Fibroblast of the aortic adventitia (primary cell): Measurements from ENCODE around the gene ROR2. TPM values are rescaled to one million over a fixed set of nuclear protein-coding genes. Genes with fewer than 3 reads are reported as not detected.

Source experiments
- DNase-seq: peaks from one replicate; pipeline ENCODE4 v3.0.0-alpha.2; 2010; ENCODE audit warnings: low read depth
- H3K4me3 ChIP-seq: 2 replicates; pipeline ENCODE4 v1.5.1; 2011; ENCODE audit warnings: low read depth, mild to moderate bottlenecking, control low read depth, low read length, moderate library complexity
- total RNA-seq: library from RNA; depleted of rRNA; stranded (reverse); fragments of >200 nt; gene quantifications from 2 replicates; pipeline ENCODE4 v1.2.3, GENCODE V29; 2012; ENCODE audit warnings: low replicate concordance
- TF ChIP-seq, protein P1 (sequence below): IDR thresholded peaks from 2 replicates; pipeline ENCODE4 v1.5.1; 2011; ENCODE audit warnings: mild to moderate bottlenecking, low read length, control low read depth, inconsistent platforms; ENCODE audit not compliant: insufficient read depth

The ROR2 gene
- total RNA-seq, 1 donor, result 13.0 TPM

DNA sequence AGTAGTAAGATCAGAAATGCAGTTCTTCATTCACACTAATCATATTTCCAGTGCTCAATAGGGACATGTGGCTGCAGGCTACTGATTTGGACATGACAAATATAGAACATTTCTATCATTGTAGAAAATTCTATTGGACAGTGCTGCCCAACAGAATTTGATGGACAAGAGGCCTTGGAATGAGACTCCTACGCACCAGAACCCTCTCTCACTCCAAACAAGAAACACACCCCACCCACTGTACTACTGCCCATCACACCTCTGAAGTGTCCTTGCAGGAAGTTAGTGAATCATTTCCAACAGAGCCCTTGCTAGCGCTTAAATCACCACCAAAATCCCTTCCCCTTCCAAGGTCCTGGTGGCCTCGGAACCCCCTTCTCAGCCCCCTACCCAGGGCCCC is 66.5 kb downstream of the ROR2 start:
- DNase-seq, result no peak
- H3K4me3 ChIP-seq, result no peak overlapping the region
- TF ChIP-seq, protein P1, sequence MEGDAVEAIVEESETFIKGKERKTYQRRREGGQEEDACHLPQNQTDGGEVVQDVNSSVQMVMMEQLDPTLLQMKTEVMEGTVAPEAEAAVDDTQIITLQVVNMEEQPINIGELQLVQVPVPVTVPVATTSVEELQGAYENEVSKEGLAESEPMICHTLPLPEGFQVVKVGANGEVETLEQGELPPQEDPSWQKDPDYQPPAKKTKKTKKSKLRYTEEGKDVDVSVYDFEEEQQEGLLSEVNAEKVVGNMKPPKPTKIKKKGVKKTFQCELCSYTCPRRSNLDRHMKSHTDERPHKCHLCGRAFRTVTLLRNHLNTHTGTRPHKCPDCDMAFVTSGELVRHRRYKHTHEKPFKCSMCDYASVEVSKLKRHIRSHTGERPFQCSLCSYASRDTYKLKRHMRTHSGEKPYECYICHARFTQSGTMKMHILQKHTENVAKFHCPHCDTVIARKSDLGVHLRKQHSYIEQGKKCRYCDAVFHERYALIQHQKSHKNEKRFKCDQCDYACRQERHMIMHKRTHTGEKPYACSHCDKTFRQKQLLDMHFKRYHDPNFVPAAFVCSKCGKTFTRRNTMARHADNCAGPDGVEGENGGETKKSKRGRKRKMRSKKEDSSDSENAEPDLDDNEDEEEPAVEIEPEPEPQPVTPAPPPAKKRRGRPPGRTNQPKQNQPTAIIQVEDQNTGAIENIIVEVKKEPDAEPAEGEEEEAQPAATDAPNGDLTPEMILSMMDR, result no peak

DNA sequence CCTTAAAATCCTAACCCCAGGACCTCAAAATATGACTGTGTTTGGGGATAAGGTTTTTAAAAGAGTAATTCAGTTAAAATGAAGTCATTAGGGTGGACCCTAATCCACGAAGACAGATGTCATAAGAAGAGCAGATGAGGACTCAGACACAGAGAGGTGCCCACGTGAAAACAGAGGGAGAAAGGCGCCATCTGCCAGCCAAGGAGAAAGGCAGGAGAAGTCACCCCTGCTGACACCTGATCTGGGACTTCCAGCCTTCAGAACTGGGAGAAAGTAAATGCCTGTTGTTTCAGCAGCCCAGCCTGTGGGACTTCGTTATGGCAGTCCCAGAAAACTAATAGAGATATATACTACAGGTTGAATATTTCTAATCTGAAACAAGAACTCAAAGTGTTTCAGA is 67.4 kb downstream of the ROR2 start:
- TF ChIP-seq, protein P1, result no peak
- no peak overlapping the region for H3K4me3 ChIP-seq
- DNase-seq, result no peak

DNA sequence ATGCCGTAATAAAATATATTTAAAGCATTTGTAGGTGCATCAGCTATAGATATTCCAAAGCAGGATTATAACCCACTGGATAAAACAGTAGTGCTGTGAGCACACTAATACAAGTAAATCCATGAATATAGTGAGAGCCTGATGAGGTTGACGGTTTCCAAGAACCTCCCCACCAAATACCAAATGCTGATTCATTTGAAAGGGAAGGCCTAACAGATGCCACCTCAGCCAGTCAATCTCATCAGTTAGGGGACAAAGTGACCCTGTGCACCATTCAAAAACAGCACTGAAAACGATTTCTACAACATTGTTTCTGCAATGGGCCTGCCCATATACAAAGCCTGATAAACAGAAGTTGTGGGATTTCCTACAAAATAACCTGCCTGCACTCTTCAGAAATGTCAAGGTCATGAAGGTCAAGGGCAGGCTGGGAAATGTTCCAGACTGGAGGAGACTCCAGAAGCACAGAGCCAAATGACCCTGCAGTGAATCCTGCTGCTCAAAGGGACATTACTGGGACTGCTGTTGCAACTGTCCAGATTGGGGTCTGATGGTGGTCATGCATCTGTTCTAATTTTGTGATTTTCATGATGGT is 69.6 kb downstream of the ROR2 start:
- no peak for DNase-seq
- TF ChIP-seq, protein P1, result no peak
- no peak overlapping the region for H3K4me3 ChIP-seq

DNA sequence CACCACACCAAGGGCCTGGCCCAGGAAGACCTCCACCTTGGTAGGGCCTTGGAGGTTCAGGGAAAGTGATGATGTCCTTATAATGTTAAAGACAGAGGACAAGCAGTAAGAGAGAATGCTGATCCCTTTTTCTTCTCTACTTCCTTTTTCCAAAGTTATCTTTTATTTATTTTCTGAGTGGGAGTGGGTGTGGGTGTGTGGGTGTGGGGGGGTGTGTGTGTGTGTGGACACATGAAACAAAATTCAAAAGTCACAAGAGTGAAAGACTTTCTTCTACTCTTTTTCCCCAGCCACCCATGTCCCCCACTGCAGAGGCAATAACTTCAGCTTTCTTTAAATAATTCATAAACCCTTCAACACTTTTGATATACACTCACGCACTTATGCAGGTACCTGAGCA is 70.8 kb downstream of the ROR2 start:
- no peak for DNase-seq
- H3K4me3 ChIP-seq, result no peak overlapping the region
- TF ChIP-seq, protein P1, result no peak

DNA sequence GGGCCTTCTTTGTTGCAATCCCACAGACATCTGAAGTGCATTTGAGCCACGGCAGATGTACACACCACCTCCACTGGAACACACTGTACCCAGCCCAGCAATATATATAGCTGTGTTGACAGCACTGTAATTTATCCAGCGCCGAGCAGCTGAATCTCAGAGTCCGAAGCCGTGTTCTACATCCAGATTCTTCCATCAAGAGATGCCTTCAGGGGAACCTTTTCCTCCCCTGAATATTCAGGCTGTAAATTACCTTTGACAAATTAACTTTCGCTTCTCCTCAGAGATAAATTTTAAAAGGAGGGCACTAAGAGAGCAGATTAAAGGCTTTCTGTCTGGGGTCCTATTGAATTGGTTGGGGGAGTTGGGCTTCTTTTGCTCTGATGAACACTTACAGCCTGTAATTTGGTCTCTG is 76.4 kb downstream of the ROR2 start:
- H3K4me3 ChIP-seq, result no peak overlapping the region
- DNase-seq, result no peak
- TF ChIP-seq, protein P1, result no peak

DNA sequence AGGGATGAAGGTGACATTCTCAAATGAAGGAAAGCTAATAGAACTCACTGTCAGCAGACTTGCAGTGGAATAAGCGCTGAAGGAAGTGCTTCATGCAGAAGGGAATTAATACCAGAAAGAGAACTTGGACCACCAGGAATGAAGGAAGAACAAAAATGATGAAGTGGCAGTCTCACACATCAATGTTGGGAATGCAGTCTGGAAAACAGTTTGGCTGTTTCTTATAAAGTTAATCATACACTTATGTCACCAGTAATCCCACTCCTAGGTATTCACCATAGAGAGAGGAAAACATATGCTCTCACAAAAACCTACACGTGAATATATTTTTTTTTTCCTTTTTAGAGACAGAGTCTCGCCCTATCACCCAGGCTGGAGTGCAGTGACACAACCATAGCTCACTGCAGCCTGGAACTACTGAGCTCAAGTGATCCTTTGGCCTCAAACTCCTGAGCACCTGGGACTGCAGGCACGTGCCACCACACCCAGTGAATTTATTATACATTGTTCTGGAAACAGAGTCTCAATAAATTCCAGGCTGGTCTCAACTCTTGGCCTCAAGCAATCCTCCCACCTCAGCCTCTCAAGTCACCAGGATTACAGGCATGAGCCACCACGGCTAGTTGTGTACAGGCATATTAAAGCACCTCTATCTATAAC is 81.2 kb downstream of the ROR2 start:
- H3K4me3 ChIP-seq, result no peak overlapping the region
- no peak for DNase-seq
- TF ChIP-seq, protein P1, result no peak
